HepG2 (cell line): Measurements from ENCODE around the gene MAT2A. TPM values are rescaled to one million over a fixed set of nuclear protein-coding genes. Genes with fewer than 3 reads are reported as not detected.

Experiments used
- AFF4 ChIP-seq: sonication (generic); formaldehyde crosslinking; IDR thresholded peaks from 2 replicates; pipeline ENCODE4 v1.4.0; 2020; ENCODE audit warnings: missing genetic modification reagents
- KDM6A ChIP-seq: IDR thresholded peaks from 2 replicates; pipeline ENCODE4 v1.6.1; 2016; ENCODE audit warnings: low read depth
- KLF9 ChIP-seq: IDR thresholded peaks from 2 replicates; pipeline ENCODE4 v1.6.1; 2016; ENCODE audit warnings: low read depth
- MEF2D ChIP-seq: sonication (generic); formaldehyde crosslinking; IDR thresholded peaks from 2 replicates; pipeline ENCODE4 v1.5.1; 2020; ENCODE audit warnings: mild to moderate bottlenecking, missing genetic modification reagents
- MTF2 ChIP-seq: sonication (generic); formaldehyde crosslinking; IDR thresholded peaks from 2 replicates; pipeline ENCODE4 v1.5.0; 2020; ENCODE audit warnings: missing genetic modification reagents, borderline replicate concordance
- PLRG1 ChIP-seq: fragments of 450-650 bp; conservative IDR thresholded peaks from 2 replicates; pipeline ENCODE4 v1.6.1; 2016
- PRMT3 ChIP-seq: sonication (generic); formaldehyde crosslinking; IDR thresholded peaks from 2 replicates; pipeline ENCODE4 v1.8.1; 2022; ENCODE audit warnings: low read depth, mild to moderate bottlenecking, moderate library complexity, missing genetic modification reagents, borderline replicate concordance
- REL ChIP-seq: sonication (generic); formaldehyde crosslinking; conservative IDR thresholded peaks from 2 replicates; pipeline ENCODE4 v1.8.0; 2022; ENCODE audit warnings: mild to moderate bottlenecking, missing genetic modification reagents, moderate library complexity
- SP5 ChIP-seq: IDR thresholded peaks from 2 replicates; pipeline ENCODE4 v1.6.1; 2016; ENCODE audit warnings: low read depth, borderline replicate concordance
- STAG1 ChIP-seq: sonication (generic); formaldehyde crosslinking; IDR thresholded peaks from 2 replicates; pipeline ENCODE4 v1.4.0; 2020; ENCODE audit warnings: missing genetic modification reagents
- TBP ChIP-seq: sonication (generic); formaldehyde crosslinking; IDR thresholded peaks from 2 replicates; pipeline ENCODE4 v1.5.0; 2020; ENCODE audit warnings: missing genetic modification reagents
- XBP1 ChIP-seq: sonication (generic); formaldehyde crosslinking; IDR thresholded peaks from 2 replicates; pipeline ENCODE4 v1.5.0; 2020; ENCODE audit warnings: missing genetic modification reagents
- ZC3H4 ChIP-seq: sonication (generic); formaldehyde crosslinking; IDR thresholded peaks from 2 replicates; pipeline ENCODE4 v1.4.0; 2020; ENCODE audit warnings: missing genetic modification reagents, borderline replicate concordance
- ZHX2 ChIP-seq, 2 experiments: sonication (generic) in 1 of 2; formaldehyde crosslinking in 1 of 2; IDR thresholded peaks; 2 replicates each; pipeline versions ENCODE4 v1.6.1 to v1.9.0; 2014 to 2022; ENCODE audit warnings: antibody characterized with exemption in 1 of 2, borderline replicate concordance in 1 of 2, inconsistent platforms in 1 of 2, low read depth in 1 of 2, missing genetic modification reagents in 1 of 2
- ZNF232 ChIP-seq: sonication (generic); formaldehyde crosslinking; IDR thresholded peaks from 2 replicates; pipeline ENCODE4 v1.4.0; 2020; ENCODE audit warnings: missing genetic modification reagents, borderline replicate concordance
- ZNF574 ChIP-seq: sonication (generic); formaldehyde crosslinking; IDR thresholded peaks from 2 replicates; pipeline ENCODE4 v1.4.0; 2020; ENCODE audit warnings: missing genetic modification reagents
- polyA plus RNA-seq, 8 experiments: library from polyadenylated mRNA; depleted of rRNA in 3 of 8; stranded (reverse) in 7 of 8; unstranded in 1 of 8; fragments of >200 nt; fragmentation: Illumina TruSeq in 4 of 8; extraction: Trizol in 4 of 8; gene quantifications; 2 replicates each; pipeline versions ENCODE4 v1.2.1 to v1.2.3, GENCODE V29; 2011 to 2016; ENCODE audit warnings: low read depth in 4 of 8, missing spikeins in 1 of 8, mixed read lengths in 1 of 8; ENCODE audit not compliant: insufficient read depth in 1 of 8
- total RNA-seq, 5 experiments: library from RNA; depleted of rRNA; stranded (reverse); fragments of >200 nt; fragmentation: Illumina TruSeq; extraction: Trizol; gene quantifications; 2 replicates each; pipeline ENCODE4 v1.2.3, GENCODE V29; 2016; ENCODE audit warnings: low read depth in 1 of 5

MAT2A gene
- total and polyA plus RNA-seq, 2 of the 13 experiments (the other 11 are each of a cell fraction or from before 2014, with no cell fraction given): 155 to 331 TPM

- TF ChIP-seq AFF4 (CRISPR knock-in tag) (no peak), PRMT3 (no peak), ZNF232 (CRISPR knock-in tag) (peak; percentile 78), XBP1 (0 out of 2 replicates have a peak, but pooled peaks have one; percentile 92), MEF2D (peak; percentile 94), KDM6A (CRISPR knock-in tag) (0 out of 2 replicates have a peak, but pooled peaks have one; percentile 68), PLRG1 (no peak), SP5 (CRISPR knock-in tag) (peak; percentile 77), STAG1 (CRISPR knock-in tag) (peak; percentile 1; the same call in 1 of the 2 replicates), KLF9 (CRISPR knock-in tag) (peak; percentile 7; the same call in 1 of the 2 replicates), MTF2 (peak; percentile 81), TBP (CRISPR knock-in tag) (no peak), ZC3H4 (CRISPR knock-in tag) (peak; percentile 95), ZHX2 (IDR thresholded peaks at IDR 0.05; ENCODE audit: low read depth) (peak; percentile 62; the same call in 1 of the 2 replicates), ZHX2 (CRISPR knock-in tag; IDR thresholded peaks at IDR 0.05; ENCODE audit: borderline replicate concordance) (no peak; the same call in 1 of the 2 replicates), REL (CRISPR knock-in tag) (no peak), ZNF574 (CRISPR knock-in tag) (0 out of 2 replicates have a peak, but pooled peaks have one; percentile 8)
Observed at GRCh38 chr2:85584857-85585780, 46.2 kb downstream of the MAT2A start (continued).
